OCI-LY3 (cell line): Measurements from ENCODE around the gene SVIL.
"Not testable (repeated sequence)": the region's sequence is repeated elsewhere in the genome, so short reads cannot be mapped to it uniquely, and the experiment has no call there.

Experiments
- H2AFZ ChIP-seq: fragments of 200-600, 300-600 bp; shearing (Covaris generic); 2 replicates; pipeline ENCODE4 v1.6.0; 2014; ENCODE audit warnings: antibody characterized with exemption, low read depth, low read length
- H3K27ac ChIP-seq: fragments of 200-600, 300-600 bp; sonication (generic); 2 replicates; pipeline ENCODE4 v1.5.1; 2014; ENCODE audit warnings: mild to moderate bottlenecking, low read length, moderate library complexity, mixed read lengths
- H3K27me3 ChIP-seq: fragments of 200-600, 300-600 bp; sonication (generic); 2 replicates; pipeline ENCODE4 v1.6.1; 2014; ENCODE audit warnings: low read depth, low read length, mixed read lengths
- H3K36me3 ChIP-seq: fragments of 200-600, 300-600 bp; sonication (generic); replicated peaks from 2 replicates; pipeline ENCODE3; 2014; ENCODE audit warnings: low read depth, low read length, mixed read lengths
- H3K4me1 ChIP-seq: fragments of 300-600, 200-600 bp; sonication (generic); 2 replicates; pipeline ENCODE4 v1.6.1; 2014; ENCODE audit warnings: low read length, mixed read lengths
- H3K4me2 ChIP-seq: fragments of 200-600, 300-600 bp; sonication (generic); 2 replicates; pipeline ENCODE4 v1.6.1; 2014; ENCODE audit warnings: low read length, mixed read lengths
- H3K4me3 ChIP-seq: fragments of 300-600, 200-600 bp; sonication (generic); 2 replicates; pipeline ENCODE4 v1.5.1; 2014; ENCODE audit warnings: antibody characterized with exemption, mild to moderate bottlenecking, low read length, moderate library complexity
- H3K79me2 ChIP-seq: fragments of 300-600, 200-600 bp; shearing (Covaris generic); 2 replicates; pipeline ENCODE4 v1.6.1; 2014; ENCODE audit warnings: mild to moderate bottlenecking, low read length, mixed read lengths
- H3K9ac ChIP-seq: fragments of 300-600, 200-600 bp; shearing (Covaris generic); 2 replicates; pipeline ENCODE4 v1.6.0; 2014; ENCODE audit warnings: mild to moderate bottlenecking, low read length, moderate library complexity
- H3K9me3 ChIP-seq: fragments of 200-600, 300-600 bp; shearing (Covaris generic); 2 replicates; pipeline ENCODE4 v1.6.1; 2014; ENCODE audit warnings: low read length, mixed read lengths; ENCODE audit not compliant: insufficient read depth
- H4K20me1 ChIP-seq: fragments of 200-600, 300-600 bp; sonication (generic); 2 replicates; pipeline ENCODE4 v1.6.1; 2016; ENCODE audit warnings: low read length, mixed read lengths; ENCODE audit not compliant: insufficient read depth
- CTCF ChIP-seq: fragments of 200-600, 300-600 bp; sonication (generic); IDR thresholded peaks from 2 replicates; pipeline ENCODE4 v1.5.1; 2014; ENCODE audit warnings: antibody characterized with exemption, low read length, low read depth
- EZH2phosphoT487 ChIP-seq: fragments of 200-600 bp; shearing (Covaris generic); IDR thresholded peaks from 2 replicates; pipeline ENCODE4 v1.6.1; 2018; ENCODE audit warnings: antibody characterized with exemption, mixed run types, low read depth

SVIL gene

GRCh38 chr10:29628311-29628710, 6.5 kb downstream of the SVIL start:
- TF ChIP-seq EZH2phosphoT487 (no peak), CTCF (no peak)
- H2AFZ ChIP-seq, result no peak overlapping the region
- no peak overlapping the region for H3K4me3 ChIP-seq
- H3K79me2 ChIP-seq, result no peaks in the 10 kb centered on the region
- no peak overlapping the region for H3K27ac ChIP-seq
- H3K4me2 ChIP-seq, result no peak overlapping the region
- peaks cover 7% of the 10 kb centered on the region for H3K4me1 ChIP-seq
- H3K36me3 ChIP-seq, result no peaks in the 10 kb centered on the region
- no peaks in the 10 kb centered on the region for H3K9me3 ChIP-seq
- H3K9ac ChIP-seq, result no peak overlapping the region
- H4K20me1 ChIP-seq, result no peaks in the 10 kb centered on the region
- H3K27me3 ChIP-seq, result 0 out of 2 replicates have a peak, but pooled peaks cover 3% of the 10 kb centered on the region

DNA sequence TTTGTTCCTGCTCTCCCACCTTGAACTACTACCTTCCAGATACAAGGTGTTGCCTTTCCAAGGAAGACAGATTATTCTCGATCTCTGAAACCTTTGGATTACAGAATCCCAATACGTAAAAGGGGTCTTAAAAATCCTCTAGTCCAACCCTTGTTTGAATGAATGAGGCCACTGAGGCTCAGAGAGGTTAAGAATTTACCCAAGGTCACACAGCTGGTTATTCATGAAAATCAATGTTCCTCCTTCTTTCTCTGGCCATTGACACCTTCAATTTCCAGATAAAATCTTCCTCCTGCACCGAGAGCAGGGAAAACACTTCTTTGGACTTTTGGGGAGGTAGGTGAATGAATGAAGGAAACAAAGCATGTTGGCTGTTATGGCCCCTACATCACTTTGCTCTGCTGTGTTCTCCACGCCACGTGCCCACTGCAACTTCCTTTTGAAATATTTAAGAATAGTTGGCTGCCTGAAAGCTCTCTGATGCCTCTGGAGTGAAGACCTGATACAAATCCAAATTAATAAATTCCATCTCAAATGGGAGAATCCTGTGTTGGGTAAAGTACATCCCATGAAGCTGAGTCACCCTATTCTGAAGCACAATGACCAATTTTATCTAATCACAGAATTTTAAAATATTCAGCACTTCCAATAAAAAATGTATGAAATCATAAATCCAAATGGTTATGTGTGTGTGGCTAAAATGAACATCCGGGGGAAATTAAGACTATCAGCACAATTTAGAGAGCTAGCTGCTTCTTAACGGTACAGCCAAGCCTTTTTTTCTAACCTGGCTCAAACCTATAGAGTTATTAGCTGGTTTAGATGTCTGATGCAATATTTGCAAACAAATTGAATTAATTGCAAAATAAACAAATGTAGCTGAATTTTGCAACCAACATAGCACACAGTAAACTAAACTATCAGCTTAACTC, 7.3 kb downstream of the SVIL start:
- Histone ChIP-seq H3K79me2 (no peaks in the 10 kb centered on the region), H3K4me2 (no peak overlapping the region), H4K20me1 (no peaks in the 10 kb centered on the region), H3K4me1 (peaks cover under 1% of the 10 kb centered on the region; the same call in 1 of the 2 replicates), H3K36me3 (no peaks in the 10 kb centered on the region), H3K27me3 (0 out of 2 replicates have a peak, but pooled peaks cover under 1% of the 10 kb centered on the region), H3K9me3 (no peaks in the 10 kb centered on the region), H3K4me3 (no peak overlapping the region), H2AFZ (no peak overlapping the region), H3K27ac (no peak overlapping the region), H3K9ac (no peak overlapping the region)
- no peak for TF ChIP-seq EZH2phosphoT487
- no peak for TF ChIP-seq CTCF

GRCh38 chr10:29624357-29624756, 10.4 kb downstream of the SVIL start:
- not testable (repeated sequence) for H3K4me1 ChIP-seq, H3K79me2 ChIP-seq

DNA sequence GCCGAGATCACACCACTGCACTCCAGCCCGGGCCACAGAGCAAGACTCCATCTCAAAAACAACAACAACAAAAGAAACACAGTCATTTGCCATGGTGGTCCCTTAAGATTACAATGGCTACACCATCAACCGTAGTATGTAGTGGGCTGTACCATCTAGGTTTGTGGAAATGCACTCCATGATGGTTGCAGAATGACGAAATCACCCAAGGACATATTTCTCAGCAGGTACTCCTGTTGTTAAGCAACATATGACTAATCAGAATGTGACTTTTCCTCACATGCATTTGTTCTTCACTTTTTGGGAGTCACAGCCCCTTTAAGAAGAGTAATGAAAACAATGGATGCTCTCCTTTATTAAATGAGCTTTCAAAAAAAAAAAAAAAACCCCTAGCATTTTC, 11.0 kb downstream of the SVIL start:
- Histone ChIP-seq H4K20me1 (no peaks in the 10 kb centered on the region), H3K9ac (no peak overlapping the region), H2AFZ (no peak overlapping the region), H3K27ac (no peak overlapping the region), H3K27me3 (no peaks in the 10 kb centered on the region), H3K36me3 (no peaks in the 10 kb centered on the region), H3K4me3 (no peak overlapping the region), H3K4me2 (no peak overlapping the region), H3K9me3 (no peaks in the 10 kb centered on the region), H3K4me1 (no peaks in the 10 kb centered on the region), H3K79me2 (no peaks in the 10 kb centered on the region)
- TF ChIP-seq EZH2phosphoT487 (no peak), CTCF (no peak)

More at GRCh38 chr10:29624357-29624756, 10.4 kb downstream of the SVIL start:
- not testable (repeated sequence) for H3K9me3 ChIP-seq, H3K36me3 ChIP-seq, H3K27ac ChIP-seq, H4K20me1 ChIP-seq, H2AFZ ChIP-seq, H3K27me3 ChIP-seq, H3K4me2 ChIP-seq, H3K4me3 ChIP-seq, H3K9ac ChIP-seq
